Measurements from ENCODE around the gene LHX4. TPM values are rescaled to one million over a fixed set of nuclear protein-coding genes. Genes with fewer than 3 reads are reported as not detected.

The LHX4 gene
- total RNA-seq, 3 donors from 2014 or later (not counting 1 experiment from before 2014, with no cell fraction given), result 0.08 TPM; not detected in 2

DNA sequence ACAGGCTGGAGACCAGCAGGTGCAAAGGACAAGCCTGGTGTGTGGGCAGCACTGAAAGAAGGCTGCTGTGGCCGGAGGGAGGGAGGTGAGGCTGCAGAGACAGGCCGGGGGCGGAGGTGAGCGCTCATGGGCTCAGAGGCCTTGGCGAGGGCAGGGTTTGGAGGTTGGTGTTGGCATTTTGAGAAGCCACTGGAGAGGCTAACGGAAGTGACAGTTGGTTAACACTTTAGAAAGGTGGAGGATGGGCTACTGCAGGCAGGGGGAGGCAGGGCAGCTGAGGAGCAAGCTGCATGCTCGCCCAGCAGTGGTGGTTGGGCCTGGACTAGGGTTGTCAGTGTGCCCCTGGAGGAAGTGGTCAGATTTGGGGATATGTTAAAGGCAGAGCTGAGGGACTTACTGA, 37.9 kb upstream of the LHX4 start:
- Mint-ChIP-seq H3K36me3 (no peaks in the 10 kb centered on the region), H3K27ac (peak overlapping the region; percentile 81 to 84), H3K27me3 (ENCODE audit: low read depth in 2 of 2) (peaks cover 7 to 10% of the 10 kb centered on the region in 2 donors), H3K9me3 (no peaks in the 10 kb centered on the region), H3K4me1 (peaks cover 53 to 59% of the 10 kb centered on the region in 2 donors), H3K4me3 (peak overlapping the region; percentile 57)
- DNase-seq (peak; percentile 37 to 49), ATAC-seq (peak; percentile 71 to 80 (median 78))
- H3K9me3 ChIP-seq (ENCODE audit: control insufficient read depth, insufficient read depth, low read length), result no peaks in the 10 kb centered on the region
- peaks cover 5% of the 10 kb centered on the region for H3K36me3 ChIP-seq (ENCODE audit: control insufficient read depth, insufficient read depth, low read length)
- no peak overlapping the region for H3K27ac ChIP-seq (ENCODE audit: low read length)
- H3K4me1 ChIP-seq (ENCODE audit: control insufficient read depth, insufficient read depth, low read length), result peaks cover 59% of the 10 kb centered on the region
- no peaks in the 10 kb centered on the region for H3K27me3 ChIP-seq (ENCODE audit: control insufficient read depth, insufficient read depth, low read length)
- WGBS (ENCODE audit: insufficient coverage), result 24% methylated on average over 7 of the region's 7 CpGs
- no peak overlapping the region for H3K4me3 ChIP-seq (ENCODE audit: low read length)
- intact Hi-C loops (cut with micrococcal nuclease), result loop anchor here (5.0 kb wide), 1 partner anchor 240 kb away; the partner anchor contains the start of gene CEP350
- TF ChIP-seq CTCF (IDR thresholded peaks at IDR 0.05), result no peak

DNA sequence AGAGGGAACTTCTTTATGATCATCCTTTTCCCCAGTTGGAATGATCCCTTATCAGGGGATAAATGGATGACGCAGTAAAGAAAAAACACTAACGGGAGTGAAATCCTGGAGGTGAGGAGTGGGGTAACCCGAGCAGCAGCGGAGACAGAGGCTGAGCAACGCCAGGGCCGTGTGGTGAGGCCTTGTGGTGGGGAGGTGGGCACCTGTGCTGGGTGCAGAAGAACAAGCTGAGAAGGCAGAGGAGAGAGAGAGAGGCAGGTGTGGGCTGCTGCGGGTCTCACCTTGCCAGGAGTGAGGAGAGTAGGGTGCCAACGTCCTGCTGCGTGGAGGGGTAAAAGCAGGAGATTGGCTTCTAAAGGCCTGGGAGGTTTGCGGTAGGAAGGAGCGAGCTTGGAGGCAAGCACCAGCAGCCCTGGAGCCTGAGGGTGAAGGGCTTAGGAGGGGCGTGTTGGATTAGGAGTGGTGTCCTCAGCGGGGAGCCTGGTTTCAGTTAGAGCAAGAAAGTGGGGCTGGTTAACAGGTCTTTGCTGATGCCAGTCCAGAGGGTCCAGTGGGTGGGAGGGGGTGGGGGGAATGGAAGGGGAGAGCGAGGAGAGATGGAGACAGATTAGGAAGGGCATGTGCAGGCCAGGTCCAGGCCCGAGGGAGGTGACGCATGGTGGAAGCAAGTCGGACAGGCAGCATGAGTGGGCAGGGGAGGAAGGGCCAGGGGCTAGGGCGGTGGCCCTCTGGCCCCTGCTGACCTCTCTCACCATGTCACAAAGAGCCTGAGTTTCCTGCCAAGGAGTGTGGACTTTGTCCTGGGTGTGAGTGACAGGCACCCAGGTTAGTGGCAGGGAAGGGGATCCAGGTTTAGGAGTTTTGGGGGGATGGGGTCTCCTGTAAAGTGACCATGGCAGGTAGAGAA, 36.7 kb upstream of the LHX4 start:
- 82% methylated on average over 18 of the region's 18 CpGs for WGBS (ENCODE audit: insufficient coverage)
- peaks cover 53 to 63% of the 10 kb centered on the region in 2 donors for H3K4me1 Mint-ChIP-seq
- no peaks in the 10 kb centered on the region for H3K9me3 Mint-ChIP-seq
- Histone ChIP-seq H3K9me3 (ENCODE audit: control insufficient read depth, insufficient read depth, low read length) (no peaks in the 10 kb centered on the region), H3K4me3 (ENCODE audit: low read length) (no peak overlapping the region), H3K36me3 (ENCODE audit: control insufficient read depth, insufficient read depth, low read length) (peaks cover 4% of the 10 kb centered on the region), H3K27me3 (ENCODE audit: control insufficient read depth, insufficient read depth, low read length) (no peaks in the 10 kb centered on the region), H3K4me1 (ENCODE audit: control insufficient read depth, insufficient read depth, low read length) (peaks cover 62% of the 10 kb centered on the region), H3K27ac (ENCODE audit: low read length) (no peak overlapping the region)
- H3K27ac Mint-ChIP-seq, result peak overlapping the region; percentile 81 to 84
- intact Hi-C loops (cut with micrococcal nuclease), result loop anchor here (5.0 kb wide), 1 partner anchor 241 kb away; the partner anchor contains the start of gene CEP350
- DNase-seq, result no peak
- no peak for TF ChIP-seq CTCF (IDR thresholded peaks at IDR 0.05)
- no peak for ATAC-seq
- peaks cover 6 to 10% of the 10 kb centered on the region in 2 donors for H3K27me3 Mint-ChIP-seq (ENCODE audit: low read depth in 2 of 2)
- no peaks in the 10 kb centered on the region for H3K36me3 Mint-ChIP-seq
- no peak overlapping the region for H3K4me3 Mint-ChIP-seq

GRCh38 chr1:180194048-180194425, 36.0 kb upstream of the LHX4 start:
- WGBS (ENCODE audit: insufficient coverage), result 97% methylated on average over 14 of the region's 14 CpGs
- no peak for ATAC-seq
- H3K27me3 Mint-ChIP-seq (ENCODE audit: low read depth in 2 of 2), result peaks cover 0 to 7% of the 10 kb centered on the region in 2 donors

More at GRCh38 chr1:180194048-180194425, 36.0 kb upstream of the LHX4 start:
- intact Hi-C loops (cut with micrococcal nuclease), result loop anchor here (5.0 kb wide), 1 partner anchor 242 kb away; the partner anchor contains the start of gene CEP350
- Histone ChIP-seq H3K27ac (ENCODE audit: low read length) (no peak overlapping the region), H3K4me1 (ENCODE audit: control insufficient read depth, insufficient read depth, low read length) (peaks cover 56% of the 10 kb centered on the region), H3K9me3 (ENCODE audit: control insufficient read depth, insufficient read depth, low read length) (no peaks in the 10 kb centered on the region), H3K27me3 (ENCODE audit: control insufficient read depth, insufficient read depth, low read length) (no peaks in the 10 kb centered on the region), H3K4me3 (ENCODE audit: low read length) (no peak overlapping the region), H3K36me3 (ENCODE audit: control insufficient read depth, insufficient read depth, low read length) (peaks cover 4% of the 10 kb centered on the region)
- Mint-ChIP-seq H3K27ac (peak overlapping the region in 1 of 2 donors; percentile 81), H3K4me3 (no peak overlapping the region), H3K4me1 (peaks cover 47 to 57% of the 10 kb centered on the region in 2 donors), H3K36me3 (no peaks in the 10 kb centered on the region), H3K9me3 (no peaks in the 10 kb centered on the region)
- TF ChIP-seq CTCF (IDR thresholded peaks at IDR 0.05), result no peak
- DNase-seq, result no peak

Measured in natural killer cell (primary cell).